ENCODE data around the gene CAPN10.
"Not testable (repeated sequence)": the region's sequence is repeated elsewhere in the genome, so short reads cannot be mapped to it uniquely, and the experiment has no call there.

The CAPN10 gene

DNA sequence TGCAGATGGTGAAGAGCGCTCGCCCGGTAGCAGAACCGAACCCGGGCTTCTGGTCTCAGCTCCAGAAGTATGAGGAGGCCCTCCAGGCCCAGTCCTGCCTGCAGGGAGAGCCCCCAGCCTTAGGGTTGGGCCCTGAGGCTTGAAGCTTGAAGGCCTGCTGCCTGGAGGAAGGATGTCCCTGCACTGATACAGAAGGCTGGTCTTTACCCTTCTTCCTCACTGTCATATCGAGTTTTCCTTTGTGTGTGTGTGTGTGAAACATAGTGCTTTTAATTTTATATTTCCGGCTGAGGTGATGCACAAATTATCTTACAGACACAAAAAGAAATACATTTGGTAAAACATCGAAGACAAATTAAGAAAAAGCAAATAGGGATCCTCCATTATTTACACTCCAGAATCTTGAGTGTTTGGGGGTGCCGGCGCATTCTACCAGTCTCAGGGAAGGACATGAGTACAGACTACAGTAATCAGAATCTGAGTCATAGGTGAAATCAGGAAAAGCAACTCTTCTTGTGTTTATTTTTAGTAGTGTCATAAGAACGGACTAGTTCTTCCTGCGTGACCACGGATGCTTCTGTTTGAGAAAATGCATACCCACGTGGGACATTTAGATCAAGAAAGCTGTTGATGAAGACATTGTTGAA, 25.1 kb upstream of the CAPN10 start:
- Histone ChIP-seq H3K27me3 (no peaks in the 10 kb centered on the region), H3K9me3 (no peaks in the 10 kb centered on the region), H3K36me3 (no peaks in the 10 kb centered on the region), H3K4me3 (ENCODE audit: low read depth, low read length) (peak overlapping the region; percentile 55), H3K4me1 (peaks cover 14% of the 10 kb centered on the region)
- TF ChIP-seq, protein P1, sequence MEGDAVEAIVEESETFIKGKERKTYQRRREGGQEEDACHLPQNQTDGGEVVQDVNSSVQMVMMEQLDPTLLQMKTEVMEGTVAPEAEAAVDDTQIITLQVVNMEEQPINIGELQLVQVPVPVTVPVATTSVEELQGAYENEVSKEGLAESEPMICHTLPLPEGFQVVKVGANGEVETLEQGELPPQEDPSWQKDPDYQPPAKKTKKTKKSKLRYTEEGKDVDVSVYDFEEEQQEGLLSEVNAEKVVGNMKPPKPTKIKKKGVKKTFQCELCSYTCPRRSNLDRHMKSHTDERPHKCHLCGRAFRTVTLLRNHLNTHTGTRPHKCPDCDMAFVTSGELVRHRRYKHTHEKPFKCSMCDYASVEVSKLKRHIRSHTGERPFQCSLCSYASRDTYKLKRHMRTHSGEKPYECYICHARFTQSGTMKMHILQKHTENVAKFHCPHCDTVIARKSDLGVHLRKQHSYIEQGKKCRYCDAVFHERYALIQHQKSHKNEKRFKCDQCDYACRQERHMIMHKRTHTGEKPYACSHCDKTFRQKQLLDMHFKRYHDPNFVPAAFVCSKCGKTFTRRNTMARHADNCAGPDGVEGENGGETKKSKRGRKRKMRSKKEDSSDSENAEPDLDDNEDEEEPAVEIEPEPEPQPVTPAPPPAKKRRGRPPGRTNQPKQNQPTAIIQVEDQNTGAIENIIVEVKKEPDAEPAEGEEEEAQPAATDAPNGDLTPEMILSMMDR (IDR thresholded peaks at IDR 0.05; ENCODE audit: low read depth, low read length) = no peak
- DNase-seq = no peak

DNA sequence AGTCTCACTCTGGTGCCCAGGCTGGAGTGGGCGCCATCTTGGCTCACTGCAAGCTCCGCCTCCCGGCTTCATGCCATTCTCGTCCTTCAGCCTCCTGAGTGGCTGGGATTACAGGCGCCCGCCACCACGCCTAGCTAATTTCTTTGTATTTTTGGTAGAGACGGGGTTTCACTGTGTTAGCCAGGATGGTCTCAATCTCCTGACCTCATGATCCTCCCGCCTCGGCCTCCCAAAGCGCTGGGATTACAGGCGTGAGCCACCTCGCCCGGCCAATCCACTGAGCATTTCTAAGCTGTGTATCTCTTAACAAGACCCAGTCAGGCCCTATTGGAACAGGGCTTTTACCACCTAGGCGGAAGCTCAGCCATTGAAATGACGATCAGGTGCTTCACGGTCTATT, 23.3 kb upstream of the CAPN10 start:
- not testable (repeated sequence) for H3K36me3 ChIP-seq; H3K4me3 ChIP-seq (ENCODE audit: low read depth, low read length); DNase-seq; H3K9me3 ChIP-seq; H3K27me3 ChIP-seq
- peaks cover 22% of the 10 kb centered on the region for H3K4me1 ChIP-seq

DNA sequence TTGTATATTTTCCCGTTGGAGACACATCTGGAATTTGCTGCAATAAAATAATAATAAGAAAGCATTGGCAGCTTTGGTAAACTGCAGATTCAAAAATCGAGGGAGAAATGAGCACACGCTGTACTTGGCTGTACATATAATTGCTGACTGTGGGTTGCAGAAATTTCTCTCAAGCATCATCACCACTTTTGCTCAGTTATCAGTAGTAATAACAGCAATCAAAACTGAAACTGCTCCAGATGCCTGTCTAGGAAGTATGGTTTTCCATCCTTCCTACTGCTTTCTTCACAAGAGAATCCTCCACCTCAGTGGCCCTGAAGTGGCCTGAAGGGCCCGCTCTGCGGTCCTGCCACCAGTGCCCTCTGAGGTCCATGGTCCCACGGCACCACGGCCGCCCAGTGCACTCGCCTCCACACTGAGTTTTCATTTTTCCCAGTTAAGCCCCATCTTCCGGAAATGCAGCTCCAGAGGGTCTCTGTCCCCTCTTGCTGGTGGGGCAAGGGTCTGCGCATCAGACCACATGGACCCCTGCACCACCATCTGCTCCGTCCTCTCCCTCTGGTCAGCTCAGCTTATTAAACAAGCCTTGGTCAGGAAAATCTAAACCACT, 22.5 kb upstream of the CAPN10 start:
- H3K4me1 ChIP-seq = peaks cover 22% of the 10 kb centered on the region
- DNase-seq = no peak
- no peak overlapping the region for H3K4me3 ChIP-seq (ENCODE audit: low read depth, low read length)
- H3K27me3 ChIP-seq = no peaks in the 10 kb centered on the region
- H3K36me3 ChIP-seq = no peaks in the 10 kb centered on the region
- TF ChIP-seq, protein P1 (IDR thresholded peaks at IDR 0.05; ENCODE audit: low read depth, low read length) = no peak
- no peaks in the 10 kb centered on the region for H3K9me3 ChIP-seq

DNA sequence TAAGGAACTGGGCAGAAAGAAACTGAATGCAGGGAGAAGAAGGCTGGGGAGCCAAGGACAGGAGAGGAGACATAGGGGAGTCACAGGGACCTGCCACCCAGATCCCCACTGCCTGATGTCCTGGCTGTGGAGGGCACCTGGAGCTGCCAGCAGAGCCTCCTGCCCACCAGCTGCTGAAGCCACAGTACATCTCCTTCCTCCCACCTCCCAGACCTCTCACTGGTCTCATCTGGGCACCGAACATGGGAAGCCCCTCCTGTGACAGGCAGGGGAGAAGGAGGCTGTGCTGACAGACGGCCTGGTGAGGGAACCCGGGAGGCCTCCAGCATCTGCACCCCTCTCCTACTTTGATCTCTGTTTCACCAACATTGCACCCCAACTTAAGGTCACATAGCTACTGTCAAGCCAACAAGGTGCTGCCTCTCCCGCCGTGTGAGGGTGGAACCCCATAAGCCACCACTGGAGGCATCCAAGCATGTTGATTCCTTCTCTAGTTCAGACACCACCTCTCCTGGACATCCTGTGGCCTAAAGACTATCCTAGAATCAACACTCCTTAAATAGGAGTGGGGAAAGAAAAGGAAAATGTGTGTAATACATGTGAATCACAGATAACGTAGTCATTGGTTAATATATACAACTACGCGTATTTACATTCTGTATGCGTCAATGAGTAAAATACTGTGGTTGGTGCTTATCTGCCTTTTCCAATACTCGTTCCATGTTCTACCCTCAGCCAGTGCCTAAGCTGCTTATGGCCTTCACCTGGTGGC, 21.8 kb upstream of the CAPN10 start:
- no peak overlapping the region for H3K4me3 ChIP-seq (ENCODE audit: low read depth, low read length)
- DNase-seq = no peak
- H3K9me3 ChIP-seq = no peaks in the 10 kb centered on the region
- peaks cover 23% of the 10 kb centered on the region for H3K4me1 ChIP-seq
- H3K27me3 ChIP-seq = no peaks in the 10 kb centered on the region
- no peaks in the 10 kb centered on the region for H3K36me3 ChIP-seq
- TF ChIP-seq, protein P1 (IDR thresholded peaks at IDR 0.05; ENCODE audit: low read depth, low read length) = 0 out of 2 replicates have a peak, but pooled peaks have one; percentile 12

DNA sequence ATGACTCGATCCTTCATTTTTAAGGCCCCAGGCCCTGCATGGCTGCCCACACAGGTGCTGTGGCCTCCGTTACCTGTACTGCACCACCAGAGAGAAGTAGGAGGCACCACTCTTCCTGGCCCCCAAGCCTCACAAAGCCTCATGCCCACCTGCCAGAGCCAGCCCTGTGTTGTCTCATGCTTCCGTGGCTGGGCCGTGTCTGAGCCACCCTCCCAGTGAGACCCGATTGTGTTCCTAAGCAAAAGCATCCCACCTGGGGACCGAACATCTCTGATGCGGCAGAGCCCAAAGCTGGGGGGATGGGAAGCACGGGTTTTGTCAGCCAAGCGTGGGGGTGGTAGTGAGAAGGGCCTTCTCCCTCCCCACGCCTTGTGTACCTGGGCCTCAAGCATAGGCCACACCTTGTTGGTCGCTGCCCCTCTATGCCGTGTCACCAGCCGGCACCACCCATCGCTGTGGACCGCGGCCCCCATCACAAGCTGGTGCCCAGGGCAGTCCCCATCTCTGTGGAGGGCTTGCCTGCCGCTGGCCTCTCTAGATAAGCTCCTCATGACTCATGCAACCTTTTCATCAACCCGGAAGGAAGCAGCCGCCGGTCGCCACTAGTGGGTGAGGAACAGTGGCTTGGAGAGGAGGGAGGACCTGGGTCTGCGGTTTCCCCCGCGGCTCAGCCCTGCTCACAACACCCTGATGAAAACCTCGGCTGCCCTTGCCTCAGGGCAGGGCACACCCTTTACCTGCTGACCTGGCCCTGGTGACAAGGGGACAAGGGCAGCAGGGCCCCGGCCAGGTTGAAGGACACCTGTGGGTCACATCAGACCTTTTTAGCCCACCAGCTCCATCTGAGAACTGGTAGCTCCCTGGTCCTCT, 21.0 kb upstream of the CAPN10 start:
- TF ChIP-seq, protein P1 (IDR thresholded peaks at IDR 0.05; ENCODE audit: low read depth, low read length) = no peak
- no peaks in the 10 kb centered on the region for H3K27me3 ChIP-seq
- peak overlapping the region; percentile 28 for H3K4me3 ChIP-seq (ENCODE audit: low read depth, low read length)
- H3K36me3 ChIP-seq = no peaks in the 10 kb centered on the region
- no peaks in the 10 kb centered on the region for H3K9me3 ChIP-seq
- H3K4me1 ChIP-seq = peaks cover 21% of the 10 kb centered on the region
- peak; percentile 72 for DNase-seq

Data from BE2C (cell line).